Lung microvascular endothelial cell (primary cell): ENCODE data around the gene ADCY10. TPM values are rescaled to one million over a fixed set of nuclear protein-coding genes. Genes with fewer than 3 reads are reported as not detected.

ENCODE experiments used
- DNase-seq, 2 donors: peaks; one replicate each; pipeline versions ENCODE4 v3.0.0 to v3.0.0-alpha.2; 2010; ENCODE audit warnings: low read depth in 2 of 2
- total RNA-seq: library from RNA; depleted of rRNA; stranded (reverse); fragments of >200 nt; gene quantifications from 2 replicates; pipeline ENCODE4 v1.2.1, GENCODE V29; 2014

Gene ADCY10
- total RNA-seq, 1 donor from 2014 or later: not detected

- DNase-seq: no peak
Observed at GRCh38 chr1:167784876-167785550, 128.9 kb downstream of the ADCY10 start.

- no peak for DNase-seq
Observed at GRCh38 chr1:167782946-167783345, 131.0 kb downstream of the ADCY10 start.

- DNase-seq: no peak
Observed at GRCh38 chr1:167781558-167781957, 132.4 kb downstream of the ADCY10 start.

- no peak for DNase-seq
Observed at GRCh38 chr1:167777269-167777650, 136.7 kb downstream of the ADCY10 start.

- no peak for DNase-seq
Observed at GRCh38 chr1:167776616-167777268, 137.2 kb downstream of the ADCY10 start.

- no peak for DNase-seq
Observed at GRCh38 chr1:167776151-167776550, 137.8 kb downstream of the ADCY10 start.

- peak; percentile 60 to 77 for DNase-seq
Observed at GRCh38 chr1:167775178-167775577, 138.8 kb downstream of the ADCY10 start.

GRCh38 chr1:167774710-167775109 lies 139.2 kb downstream of the ADCY10 start:
- DNase-seq: peak; percentile 39 to 44

- DNase-seq: no peak
Observed at GRCh38 chr1:167773516-167773915, 140.4 kb downstream of the ADCY10 start.

GRCh38 chr1:167772436-167772835 lies 141.5 kb downstream of the ADCY10 start:
- DNase-seq: no peak

GRCh38 chr1:167770127-167770526 lies 143.8 kb downstream of the ADCY10 start:
- DNase-seq: no peak

GRCh38 chr1:167767761-167768160 lies 146.2 kb downstream of the ADCY10 start:
- DNase-seq: no peak

- no peak for DNase-seq
Observed at GRCh38 chr1:167766538-167766937, 147.4 kb downstream of the ADCY10 start.

- DNase-seq: no peak
Observed at GRCh38 chr1:167765496-167765895, 148.4 kb downstream of the ADCY10 start.

GRCh38 chr1:167764458-167765330 lies 149.2 kb downstream of the ADCY10 start:
- DNase-seq: no peak

GRCh38 chr1:167763525-167764220 lies 150.3 kb downstream of the ADCY10 start:
- no peak for DNase-seq

- DNase-seq: no peak
Observed at GRCh38 chr1:167762061-167762746, 151.7 kb downstream of the ADCY10 start.

GRCh38 chr1:167761400-167761799 lies 152.5 kb downstream of the ADCY10 start:
- DNase-seq: no peak
